Endodermal cell (in vitro differentiated cells): ENCODE results near the gene GCK. TPM values are rescaled to one million over a fixed set of nuclear protein-coding genes. Genes with fewer than 3 reads are reported as not detected.

ENCODE experiments used
- DNase-seq: peaks from one replicate; pipeline ENCODE4 v3.0.0-alpha.2; 2017
- H3K27ac ChIP-seq: 2 replicates; pipeline ENCODE4 v1.5.1; 2013; ENCODE audit warnings: mild to moderate bottlenecking, low read depth, low read length, moderate library complexity
- H3K27me3 ChIP-seq: 2 replicates; pipeline ENCODE4 v1.6.1; 2013; ENCODE audit warnings: mild to moderate bottlenecking, low read length, moderate library complexity; ENCODE audit not compliant: insufficient read depth, control insufficient read depth, poor library complexity, severe bottlenecking
- H3K36me3 ChIP-seq: 2 replicates; pipeline ENCODE4 v1.7.0; 2013; ENCODE audit warnings: mild to moderate bottlenecking, low read length, moderate library complexity; ENCODE audit not compliant: control insufficient read depth, insufficient read depth
- H3K4me1 ChIP-seq: one replicate; pipeline ENCODE4 v1.7.0; 2013; ENCODE audit warnings: low read length; ENCODE audit not compliant: control insufficient read depth, insufficient read depth
- H3K4me3 ChIP-seq: 2 replicates; pipeline ENCODE4 v1.5.1; 2013; ENCODE audit warnings: mild to moderate bottlenecking, low read length, moderate library complexity
- H3K9ac ChIP-seq: 2 replicates; pipeline ENCODE4 v1.6.1; 2013; ENCODE audit warnings: mild to moderate bottlenecking, low read length, moderate library complexity; ENCODE audit not compliant: poor library complexity, severe bottlenecking; ENCODE audit errors: extremely low read depth
- H3K9me3 ChIP-seq: 2 replicates; pipeline ENCODE4 v1.6.1; 2013; ENCODE audit warnings: mild to moderate bottlenecking, low read length, moderate library complexity; ENCODE audit not compliant: control insufficient read depth
- H3K27ac Mint-ChIP-seq: 2 replicates; pipeline ENCODE4 v1.8.0; 2020; ENCODE audit warnings: mixed read lengths
- H3K27me3 Mint-ChIP-seq: 2 replicates; pipeline ENCODE4 v1.8.0; 2021; ENCODE audit warnings: mild to moderate bottlenecking, mixed read lengths; ENCODE audit not compliant: insufficient read depth
- H3K36me3 Mint-ChIP-seq: 2 replicates; pipeline ENCODE4 v1.8.0; 2020; ENCODE audit warnings: low read depth, mixed read lengths
- H3K4me1 Mint-ChIP-seq: 2 replicates; pipeline ENCODE4 v1.8.0; 2020; ENCODE audit warnings: mixed read lengths
- H3K4me3 Mint-ChIP-seq: 2 replicates; pipeline ENCODE4 v1.8.0; 2020; ENCODE audit warnings: mild to moderate bottlenecking, moderate library complexity, mixed read lengths
- H3K9me3 Mint-ChIP-seq: 2 replicates; pipeline ENCODE4 v1.8.0; 2020; ENCODE audit warnings: mild to moderate bottlenecking, mixed read lengths
- WGBS, 2 experiments: methylation state at CpG; one replicate each; pipeline versions ENCODE4 v1.1.5 to v1.1.7; 2013; ENCODE audit warnings: missing lambda C conversion rate in 2 of 2, mixed read lengths in 1 of 2; ENCODE audit not compliant: insufficient coverage in 1 of 2, insufficient read length in 1 of 2; 5-methylcytosine and 5-hydroxymethylcytosine counted together
- total RNA-seq, 2 donors: library from RNA; stranded (reverse); fragmentation: NEBNext Ultra II Directional in 1 of 2; extraction: Animal tissue kit (Norgen Biotek cat#: 25700) in 1 of 2; gene quantifications; 2 replicates in 1 of 2; 3 replicates in 1 of 2; pipeline ENCODE4 v1.2.1, GENCODE V29; 2021
- TF ChIP-seq, protein P1 (sequence below): fragments of 200-600 bp; sonication (generic); conservative IDR thresholded peaks from 2 replicates; pipeline ENCODE4 v1.5.0; 2021; ENCODE audit warnings: antibody characterized with exemption, mild to moderate bottlenecking

GCK gene
- total RNA-seq, 2 donors from 2014 or later = 0.29 to 0.48 TPM

DNA sequence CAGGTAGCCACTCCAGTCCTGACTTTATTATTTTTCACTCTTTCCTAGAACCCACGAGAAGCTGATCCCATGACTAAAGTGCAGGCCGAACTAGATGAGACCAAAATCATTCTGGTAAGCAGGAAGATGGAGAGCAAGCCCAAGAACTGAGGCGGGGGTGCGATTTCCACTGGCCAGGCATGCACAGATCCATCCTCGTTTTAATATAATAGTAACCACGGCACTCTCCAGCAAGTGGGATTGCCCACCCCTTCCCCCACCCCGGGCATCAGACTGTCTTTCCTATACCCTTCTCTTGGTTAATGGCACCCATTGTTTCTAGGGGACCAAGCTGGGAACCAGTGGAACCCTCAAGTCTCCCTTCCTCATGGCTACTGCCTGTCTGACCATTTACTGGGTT is 18.8 kb upstream of the GCK start:
- Mint-ChIP-seq H3K27me3 (no peaks in the 10 kb centered on the region), H3K9me3 (no peaks in the 10 kb centered on the region)
- peaks cover 97% of the 10 kb centered on the region for H3K36me3 ChIP-seq

DNA sequence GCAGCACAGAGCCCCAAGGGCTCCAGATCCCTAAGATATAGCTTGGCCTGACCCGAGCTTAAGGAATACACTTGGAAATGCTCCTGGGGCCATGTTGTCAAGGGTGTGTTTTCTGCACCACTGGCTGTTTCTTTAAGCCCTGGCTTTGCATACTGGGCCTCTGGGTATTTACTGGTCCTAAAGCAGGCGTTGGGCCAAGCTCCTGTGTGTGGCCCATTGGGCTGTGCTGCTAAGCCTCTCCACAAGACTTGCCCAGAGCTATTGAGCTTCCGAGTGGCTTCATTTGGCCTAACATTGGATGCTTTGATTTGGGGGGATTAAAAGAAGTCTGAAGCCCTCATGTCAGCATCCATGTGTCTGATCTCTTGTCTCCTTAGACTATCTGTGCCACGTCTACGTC is 16.8 kb upstream of the GCK start:
- Mint-ChIP-seq H3K36me3 (peaks cover 56% of the 10 kb centered on the region), H3K27ac (no peak overlapping the region), H3K4me1 (peaks cover 15% of the 10 kb centered on the region), H3K9me3 (no peaks in the 10 kb centered on the region), H3K4me3 (no peak overlapping the region), H3K27me3 (no peaks in the 10 kb centered on the region)
- H3K36me3 ChIP-seq = peaks cover 77% of the 10 kb centered on the region
- TF ChIP-seq, protein P1, sequence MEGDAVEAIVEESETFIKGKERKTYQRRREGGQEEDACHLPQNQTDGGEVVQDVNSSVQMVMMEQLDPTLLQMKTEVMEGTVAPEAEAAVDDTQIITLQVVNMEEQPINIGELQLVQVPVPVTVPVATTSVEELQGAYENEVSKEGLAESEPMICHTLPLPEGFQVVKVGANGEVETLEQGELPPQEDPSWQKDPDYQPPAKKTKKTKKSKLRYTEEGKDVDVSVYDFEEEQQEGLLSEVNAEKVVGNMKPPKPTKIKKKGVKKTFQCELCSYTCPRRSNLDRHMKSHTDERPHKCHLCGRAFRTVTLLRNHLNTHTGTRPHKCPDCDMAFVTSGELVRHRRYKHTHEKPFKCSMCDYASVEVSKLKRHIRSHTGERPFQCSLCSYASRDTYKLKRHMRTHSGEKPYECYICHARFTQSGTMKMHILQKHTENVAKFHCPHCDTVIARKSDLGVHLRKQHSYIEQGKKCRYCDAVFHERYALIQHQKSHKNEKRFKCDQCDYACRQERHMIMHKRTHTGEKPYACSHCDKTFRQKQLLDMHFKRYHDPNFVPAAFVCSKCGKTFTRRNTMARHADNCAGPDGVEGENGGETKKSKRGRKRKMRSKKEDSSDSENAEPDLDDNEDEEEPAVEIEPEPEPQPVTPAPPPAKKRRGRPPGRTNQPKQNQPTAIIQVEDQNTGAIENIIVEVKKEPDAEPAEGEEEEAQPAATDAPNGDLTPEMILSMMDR = no peak
- no peak overlapping the region for H3K27ac ChIP-seq
- no peaks in the 10 kb centered on the region for H3K4me1 ChIP-seq
- H3K4me3 ChIP-seq = no peak overlapping the region
- H3K9me3 ChIP-seq = no peaks in the 10 kb centered on the region
- H3K27me3 ChIP-seq = no peaks in the 10 kb centered on the region
- DNase-seq = no peak
- WGBS, 2 experiments = 96 to 97% methylated on average over 5 of the region's 5 CpGs
- no peak overlapping the region for H3K9ac ChIP-seq

More for the DNA sequence above, 18.8 kb upstream of the GCK start:
- peaks cover 70% of the 10 kb centered on the region for H3K36me3 Mint-ChIP-seq
- Histone ChIP-seq H3K4me3 (no peak overlapping the region), H3K9ac (no peak overlapping the region), H3K9me3 (no peaks in the 10 kb centered on the region), H3K4me1 (no peaks in the 10 kb centered on the region), H3K27me3 (no peaks in the 10 kb centered on the region), H3K27ac (no peak overlapping the region)
- no peak overlapping the region for H3K4me3 Mint-ChIP-seq
- DNase-seq = no peak
- TF ChIP-seq, protein P1 = no peak
- 96 to 97% methylated on average over 5 to 7 of the region's 7 CpGs for WGBS, 2 experiments
- no peak overlapping the region for H3K27ac Mint-ChIP-seq
- peaks cover 5% of the 10 kb centered on the region for H3K4me1 Mint-ChIP-seq

DNA sequence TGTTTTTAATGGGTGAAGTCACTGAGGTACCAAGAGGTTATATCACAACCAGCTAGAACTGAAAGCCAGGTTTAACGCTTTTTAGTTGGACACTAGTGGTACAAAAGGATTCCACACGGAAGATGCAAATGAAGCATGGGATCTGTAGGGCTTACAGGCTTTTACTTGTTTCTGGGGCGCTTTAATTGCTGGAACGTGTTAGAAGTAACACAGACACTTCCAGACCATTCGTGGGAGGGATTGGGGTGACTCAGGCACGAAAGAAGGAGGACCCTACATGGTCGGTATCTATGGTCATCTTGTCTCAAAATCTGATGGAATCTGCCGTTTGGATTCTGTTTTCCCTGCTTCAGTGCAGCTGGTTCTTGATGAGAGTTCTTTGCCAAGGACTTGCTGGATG is 12.6 kb upstream of the GCK start:
- no peak overlapping the region for H3K27ac Mint-ChIP-seq
- no peak for DNase-seq
- TF ChIP-seq, protein P1 = no peak
- H3K9me3 Mint-ChIP-seq = no peaks in the 10 kb centered on the region
- Histone ChIP-seq H3K27ac (no peak overlapping the region), H3K9ac (peak overlapping the region; percentile 61), H3K4me3 (peak overlapping the region; percentile 98), H3K4me1 (no peaks in the 10 kb centered on the region), H3K9me3 (no peaks in the 10 kb centered on the region), H3K27me3 (peaks cover 13% of the 10 kb centered on the region), H3K36me3 (peaks cover 35% of the 10 kb centered on the region)
- peaks cover 15% of the 10 kb centered on the region for H3K4me1 Mint-ChIP-seq
- peaks cover 22% of the 10 kb centered on the region for H3K36me3 Mint-ChIP-seq
- peak overlapping the region; percentile 89 for H3K4me3 Mint-ChIP-seq
- WGBS, 2 experiments = 18 to 23% methylated on average over 8 of the region's 8 CpGs
- H3K27me3 Mint-ChIP-seq = peaks cover 18% of the 10 kb centered on the region
